HCT116 (cell line): ENCODE data around the gene ZFAND5. TPM values are rescaled to one million over a fixed set of nuclear protein-coding genes. Genes with fewer than 3 reads are reported as not detected.

Experiments used
- ATAC-seq: fragments of 200-7000 bp; cut with Tn5 transposase; 2 replicates; pipeline ENCODE4 v1.9.1; 2020; ENCODE audit warnings: mild to moderate bottlenecking, moderate library complexity
- BruUV-seq: library from RNA; stranded (reverse); fragments of 400-500 nt; replicated peaks from 2 replicates; lab custom pipeline; 2021; lab: Mats Ljungman, UMichigan
- CTCF ChIA-PET: fragments of 300-600 bp; sonication (Branson Sonifier 250); formaldehyde crosslinking; loops from one replicate; lab custom pipeline; 2021; ENCODE audit warnings: antibody characterized with exemption; lab: Charles Lee
- POLR2A ChIA-PET: fragments of 300-600, 350-600 bp; sonication (Branson Sonifier 250); formaldehyde crosslinking; loops from one replicate; lab custom pipeline; 2021; ENCODE audit warnings: antibody characterized with exemption; lab: Charles Lee
- RAD21 ChIA-PET, 2 experiments: fragments of 300-600 bp; sonication (Branson Sonifier 250); formaldehyde crosslinking; loops; one replicate each; lab custom pipeline; 2023; ENCODE audit warnings: low total read pairs in 2 of 2; ENCODE audit not compliant: uncharacterized antibody in 2 of 2, unreplicated experiment in 2 of 2, low non-redundant PET in 1 of 2; lab: Charles Lee
- DNase-seq: peaks from one replicate; pipeline ENCODE4 v3.0.0-alpha.2; 2010; ENCODE audit warnings: low read depth, low spot score
- H2AFZ ChIP-seq: fragments of 200-600 bp; shearing (Covaris generic), sonication (generic); 2 replicates; pipeline ENCODE4 v1.6.1; 2017; ENCODE audit warnings: low read depth, mixed run types, mixed read lengths, antibody characterized with exemption, low read length; ENCODE audit not compliant: poor library complexity, severe bottlenecking
- H3K27ac ChIP-seq: 2 replicates; pipeline ENCODE4 v1.5.1; 2012; ENCODE audit warnings: low read depth, low read length
- H3K27me3 ChIP-seq: fragments of 200-600 bp; sonication (generic); 2 replicates; pipeline ENCODE4 v1.6.1; 2016; ENCODE audit warnings: mixed run types, low read length, mixed read lengths; ENCODE audit not compliant: insufficient read depth
- H3K36me3 ChIP-seq, 2 experiments: fragments of 200-500 bp in 1 of 2; fragments of 200-600 bp in 1 of 2; sonication (Bioruptor generic) in 1 of 2; sonication (generic) in 1 of 2; 2 replicates each; pipeline versions ENCODE4 v1.5.1 to v1.6.1; 2014 to 2016; ENCODE audit warnings: low read length in 2 of 2, inconsistent platforms in 1 of 2, mixed read lengths in 1 of 2, mixed run types in 1 of 2; ENCODE audit not compliant: insufficient read depth in 2 of 2, control insufficient read depth in 1 of 2
- H3K4me1 ChIP-seq, 2 experiments: fragments of 200-600 bp in 1 of 2; sonication (generic) in 1 of 2; 2 replicates each; pipeline versions ENCODE4 v1.5.1 to v1.6.1; 2012 to 2017; ENCODE audit warnings: low read length in 2 of 2, inconsistent platforms in 1 of 2, mild to moderate bottlenecking in 1 of 2, mixed read lengths in 1 of 2, mixed run types in 1 of 2, moderate library complexity in 1 of 2; ENCODE audit not compliant: insufficient read depth in 2 of 2, control insufficient read depth in 1 of 2
- H3K4me2 ChIP-seq: fragments of 200-600 bp; sonication (generic); 2 replicates; pipeline ENCODE4 v1.6.1; 2017; ENCODE audit warnings: mixed run types, low read length, mixed read lengths
- H3K4me3 ChIP-seq, 2 experiments: fragments of 200-600 bp in 1 of 2; sonication (generic) in 1 of 2; replicated peaks in 1 of 2; 2 replicates each; pipeline ENCODE4 v1.5.1; 2011 to 2016; ENCODE audit warnings: low read length in 2 of 2, control low read depth in 1 of 2, low read depth in 1 of 2, mild to moderate bottlenecking in 1 of 2, mixed read lengths in 1 of 2, mixed run types in 1 of 2
- H3K79me2 ChIP-seq: fragments of 200-600 bp; sonication (generic); 2 replicates; pipeline ENCODE4 v1.6.1; 2017; ENCODE audit warnings: mild to moderate bottlenecking, mixed run types, low read length, moderate library complexity, mixed read lengths; ENCODE audit not compliant: insufficient read depth
- H3K9ac ChIP-seq: fragments of 200-600 bp; sonication (generic); 2 replicates; pipeline ENCODE4 v1.6.1; 2016; ENCODE audit warnings: low read length, mixed read lengths
- H3K9me2 ChIP-seq: fragments of 200-600 bp; sonication (generic), shearing (Covaris generic); 2 replicates; pipeline ENCODE4 v1.6.1; 2017; ENCODE audit warnings: mixed run types, mild to moderate bottlenecking, moderate library complexity; ENCODE audit not compliant: insufficient read depth
- H3K9me3 ChIP-seq, 2 experiments: fragments of 200-500 bp in 1 of 2; fragments of 200-600 bp in 1 of 2; sonication (Bioruptor generic) in 1 of 2; sonication (generic) in 1 of 2; 2 replicates each; pipeline ENCODE4 v1.6.1; 2014 to 2017; ENCODE audit warnings: low read length in 2 of 2, mixed read lengths in 2 of 2, inconsistent platforms in 1 of 2, low read depth in 1 of 2, mild to moderate bottlenecking in 1 of 2, mixed run types in 1 of 2, moderate library complexity in 1 of 2; ENCODE audit not compliant: control insufficient read depth in 1 of 2, insufficient read depth in 1 of 2
- H4K20me1 ChIP-seq: fragments of 200-600 bp; sonication (generic), shearing (Covaris generic); 2 replicates; pipeline ENCODE4 v1.6.1; 2017; ENCODE audit warnings: mixed run types, mild to moderate bottlenecking, moderate library complexity; ENCODE audit not compliant: insufficient read depth
- CEBPB ChIP-seq: IDR thresholded peaks from 2 replicates; pipeline ENCODE4 v1.6.1; 2012; ENCODE audit warnings: low read depth
- EGR1 ChIP-seq: IDR thresholded peaks from 2 replicates; pipeline ENCODE4 v1.6.1; 2012; ENCODE audit warnings: low read depth
- ELF1 ChIP-seq: IDR thresholded peaks from 2 replicates; pipeline ENCODE4 v1.6.1; 2012; ENCODE audit warnings: low read depth, borderline replicate concordance
- EZH2 ChIP-seq: fragments of 200-600 bp; sonication (generic); IDR thresholded peaks from 2 replicates; pipeline ENCODE4 v1.6.1; 2017; ENCODE audit warnings: antibody characterized with exemption, mixed run types
- EZH2phosphoT487 ChIP-seq: fragments of 200-600 bp; IDR thresholded peaks from 2 replicates; pipeline ENCODE4 v1.6.1; 2018; ENCODE audit warnings: antibody characterized with exemption, borderline replicate concordance
- FOSL1 ChIP-seq: IDR thresholded peaks from 2 replicates; pipeline ENCODE4 v1.6.1; 2012; ENCODE audit warnings: low read depth
- JUND ChIP-seq: IDR thresholded peaks from 2 replicates; pipeline ENCODE4 v1.6.1; 2012
- POLR2A ChIP-seq: IDR thresholded peaks from 2 replicates; pipeline ENCODE4 v1.7.0; 2011; ENCODE audit warnings: borderline replicate concordance; ENCODE audit not compliant: insufficient read depth, insufficient read length; ENCODE audit errors: extremely low read depth
- POLR2AphosphoS5 ChIP-seq: IDR thresholded peaks from 2 replicates; pipeline ENCODE4 v1.6.1; 2011; ENCODE audit warnings: mild to moderate bottlenecking, low read depth, low read length, moderate library complexity
- RAD21 ChIP-seq: IDR thresholded peaks from 2 replicates; pipeline ENCODE4 v1.6.1; 2012; ENCODE audit warnings: low read depth, mild to moderate bottlenecking
- SIN3A ChIP-seq: IDR thresholded peaks from 2 replicates; pipeline ENCODE4 v1.6.1; 2012; ENCODE audit warnings: low read depth
- TCF7L2 ChIP-seq: IDR thresholded peaks from 2 replicates; pipeline ENCODE4 v1.7.0; 2011; ENCODE audit warnings: borderline replicate concordance, inconsistent platforms; ENCODE audit not compliant: insufficient read depth, insufficient read length; ENCODE audit errors: extremely low read depth
- YY1 ChIP-seq: IDR thresholded peaks from 2 replicates; pipeline ENCODE4 v1.6.1; 2011; ENCODE audit warnings: low read length, low read depth, moderate library complexity, mild to moderate bottlenecking; ENCODE audit not compliant: insufficient replicate concordance; ENCODE audit errors: extremely low read depth
- ZFX ChIP-seq: fragments of 450-650 bp; IDR thresholded peaks from 2 replicates; pipeline ENCODE4 v1.6.1; 2017
- ZNF274 ChIP-seq: fragments of 200-500 bp; sonication (Bioruptor generic); IDR thresholded peaks from 2 replicates; pipeline ENCODE4 v1.6.1; 2014; ENCODE audit warnings: mild to moderate bottlenecking, low read depth, low read length, inconsistent platforms
- intact Hi-C: fragments of 100-400 bp; cut with micrococcal nuclease; formaldehyde crosslinking; loops from 2 replicates; pipeline ENCODE4 v1.10.0; 2022
- total RNA-seq: library from RNA; stranded (reverse); gene quantifications from one replicate; pipeline ENCODE4 v1.2.1, GENCODE V29; 2021; ENCODE audit not compliant: unreplicated experiment
- TF ChIP-seq, protein P1 (sequence below): IDR thresholded peaks from 2 replicates; pipeline ENCODE4 v1.6.1; 2012
- TF ChIP-seq, protein P2 (sequence below): IDR thresholded peaks from 2 replicates; pipeline ENCODE4 v1.6.1; 2011; ENCODE audit warnings: mild to moderate bottlenecking, low read length, moderate library complexity; ENCODE audit not compliant: insufficient replicate concordance; ENCODE audit errors: extremely low read depth

ZFAND5 gene
- total RNA-seq, 1 experiment from 2014 or later, result 128 TPM

DNA sequence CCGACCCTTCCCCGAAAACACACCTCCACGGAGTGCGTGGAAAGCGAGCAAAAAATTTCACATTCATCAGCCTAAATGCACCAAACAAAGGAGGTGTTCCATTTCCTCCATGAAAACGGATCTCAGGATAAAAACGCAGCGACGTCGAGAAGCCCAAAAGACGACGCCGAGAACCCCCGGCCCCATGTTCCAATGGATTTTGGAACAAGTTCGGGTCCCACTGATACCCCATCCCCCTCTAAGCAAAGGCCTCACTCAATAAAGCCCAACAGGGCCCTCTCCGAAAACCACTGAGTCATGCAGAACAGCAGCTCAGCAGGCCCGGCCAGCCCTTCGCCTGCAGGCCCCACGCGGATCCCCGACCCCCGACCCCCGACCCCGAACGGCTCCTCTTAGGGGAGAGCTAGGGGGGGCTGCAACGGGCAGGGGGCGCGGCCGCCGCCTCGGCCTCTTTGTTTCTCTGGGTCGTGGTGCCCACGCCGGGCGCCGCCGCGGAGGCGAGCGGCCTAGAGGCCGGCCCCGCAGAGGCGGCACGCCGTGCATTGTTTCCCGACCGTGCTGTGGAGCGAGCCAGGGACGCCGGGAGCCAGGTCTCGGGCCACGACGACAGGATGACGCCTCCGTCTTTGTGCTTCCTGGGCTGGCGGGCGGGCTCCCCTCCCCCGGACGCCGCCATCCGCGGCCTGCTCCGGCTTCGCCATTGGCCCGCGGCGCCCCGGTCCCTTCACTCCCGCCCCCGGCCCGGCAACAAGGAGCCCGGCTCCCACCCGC lies 915 bp downstream of the ZFAND5 start:
- BruUV-seq, result no TSS peak
- Histone ChIP-seq H3K36me3 (peaks cover 24 to 27% of the 10 kb centered on the region in 2 experiments), H3K9me3 (no peaks in the 10 kb centered on the region), H3K9me2 (no peaks in the 10 kb centered on the region), H3K27me3 (no peaks in the 10 kb centered on the region), H4K20me1 (peaks cover 37% of the 10 kb centered on the region; the same call in 1 of the 2 replicates), H2AFZ (no peak overlapping the region), H3K4me1 (peaks cover 29 to 38% of the 10 kb centered on the region in 2 experiments), H3K79me2 (peaks cover 58% of the 10 kb centered on the region), H3K4me2 (peak overlapping the region; percentile 96), H3K4me3 (peak overlapping the region; percentile 89 to 90), H3K27ac (peak overlapping the region; percentile 91), H3K9ac (peak overlapping the region; percentile 92)
- ChIA-PET RAD21 (interaction anchor here (0.6 to 1.4 kb wide), 3 partner anchors 33 to 226 kb away, joined by 3 read pairs; no protein-coding TSS in a partner anchor), CTCF (interaction anchor here (1.4 kb wide), 1 partner anchor 83 kb away, joined by 3 read pairs; no protein-coding TSS in a partner anchor), POLR2A (interaction anchor here (1.0 to 7.1 kb wide), 12 partner anchors 59 to 227 kb away, joined by 3 to 69 read pairs (median 6); no protein-coding TSS in a partner anchor)
- DNase-seq, result no peak
- peak; percentile 18 for ATAC-seq
- intact Hi-C loops, result no loop called here
- TF ChIP-seq FOSL1 (no peak), ELF1 (no peak), ZFX (no peak; the same call in 1 of the 2 replicates), TCF7L2 (no peak), POLR2AphosphoS5 (no peak), POLR2A (no peak), EGR1 (no peak), SIN3A (no peak), EZH2 (no peak), EZH2phosphoT487 (no peak), JUND (no peak), ZNF274 (no peak), CEBPB (no peak), RAD21 (no peak), YY1 (no peak)
- TF ChIP-seq, protein P1, sequence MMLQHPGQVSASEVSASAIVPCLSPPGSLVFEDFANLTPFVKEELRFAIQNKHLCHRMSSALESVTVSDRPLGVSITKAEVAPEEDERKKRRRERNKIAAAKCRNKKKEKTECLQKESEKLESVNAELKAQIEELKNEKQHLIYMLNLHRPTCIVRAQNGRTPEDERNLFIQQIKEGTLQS, result no peak
- TF ChIP-seq, protein P2, sequence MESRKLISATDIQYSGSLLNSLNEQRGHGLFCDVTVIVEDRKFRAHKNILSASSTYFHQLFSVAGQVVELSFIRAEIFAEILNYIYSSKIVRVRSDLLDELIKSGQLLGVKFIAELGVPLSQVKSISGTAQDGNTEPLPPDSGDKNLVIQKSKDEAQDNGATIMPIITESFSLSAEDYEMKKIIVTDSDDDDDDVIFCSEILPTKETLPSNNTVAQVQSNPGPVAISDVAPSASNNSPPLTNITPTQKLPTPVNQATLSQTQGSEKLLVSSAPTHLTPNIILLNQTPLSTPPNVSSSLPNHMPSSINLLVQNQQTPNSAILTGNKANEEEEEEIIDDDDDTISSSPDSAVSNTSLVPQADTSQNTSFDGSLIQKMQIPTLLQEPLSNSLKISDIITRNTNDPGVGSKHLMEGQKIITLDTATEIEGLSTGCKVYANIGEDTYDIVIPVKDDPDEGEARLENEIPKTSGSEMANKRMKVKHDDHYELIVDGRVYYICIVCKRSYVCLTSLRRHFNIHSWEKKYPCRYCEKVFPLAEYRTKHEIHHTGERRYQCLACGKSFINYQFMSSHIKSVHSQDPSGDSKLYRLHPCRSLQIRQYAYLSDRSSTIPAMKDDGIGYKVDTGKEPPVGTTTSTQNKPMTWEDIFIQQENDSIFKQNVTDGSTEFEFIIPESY, result no peak
